Heart right ventricle (tissue), 16 donors: ENCODE measurements around the gene KRTAP10-6. TPM values are rescaled to one million over a fixed set of nuclear protein-coding genes. Genes with fewer than 3 reads are reported as not detected.

Experiments used
- ATAC-seq, 8 donors: fragments of 200-7000 bp; cut with Tn5 transposase; one replicate each; pipeline ENCODE4 v1.9.1; 2020; ENCODE audit warnings: mild to moderate bottlenecking in 8 of 8, moderate library complexity in 8 of 8, moderate number of reproducible peaks in 1 of 8
- DNase-seq, 2 donors: peaks; one replicate each; pipeline ENCODE4 v3.0.0-alpha.2; 2020
- H3K27ac ChIP-seq, 10 donors: fragments of 200-600 bp; sonication (generic) in 2 of 10; one replicate each; pipeline versions ENCODE4 v1.5.0 to v1.8.0; 2020 to 2022; ENCODE audit warnings: mild to moderate bottlenecking in 3 of 10
- H3K27me3 ChIP-seq, 7 donors: fragments of 200-600 bp; one replicate each; pipeline ENCODE4 v1.8.0; 2021 to 2022; ENCODE audit warnings: mild to moderate bottlenecking in 2 of 7
- H3K36me3 ChIP-seq, 9 donors: fragments of 200-600 bp; sonication (generic) in 1 of 9; one replicate each; pipeline versions ENCODE4 v1.5.0 to v1.8.0; 2020 to 2022; ENCODE audit warnings: mild to moderate bottlenecking in 2 of 9
- H3K4me1 ChIP-seq, 9 donors: fragments of 200-600 bp; sonication (generic) in 1 of 9; one replicate each; pipeline versions ENCODE4 v1.5.0 to v1.8.0; 2020 to 2022; ENCODE audit warnings: mild to moderate bottlenecking in 4 of 9
- H3K4me3 ChIP-seq, 10 donors: fragments of 200-600 bp; sonication (generic) in 2 of 10; one replicate each; pipeline versions ENCODE4 v1.5.0 to v1.8.0; 2020 to 2022; ENCODE audit warnings: mild to moderate bottlenecking in 7 of 10, moderate library complexity in 2 of 10
- H3K9me3 ChIP-seq, 11 donors: fragments of 200-600 bp in 10 of 11; sonication (generic) in 2 of 11; one replicate each; pipeline versions ENCODE4 v1.5.0 to v1.8.0; 2013 to 2022; ENCODE audit warnings: mild to moderate bottlenecking in 2 of 11, control low read depth in 1 of 11, moderate library complexity in 1 of 11
- CTCF ChIP-seq, 9 donors: fragments of 200-600 bp; sonication (generic) in 2 of 9; IDR thresholded peaks; one replicate each; pipeline versions ENCODE4 v1.5.0 to v1.8.0; 2021 to 2022; ENCODE audit warnings: antibody characterized with exemption in 9 of 9, mild to moderate bottlenecking in 5 of 9, moderate library complexity in 1 of 9
- WGBS, 2 donors: extraction: QIAGEN DNeasy Blood & Tissue Kit; methylation state at CpG; one replicate each; pipeline ENCODE4 v1.1.7; 2013; ENCODE audit warnings: inconsistent platforms in 1 of 2; 5-methylcytosine and 5-hydroxymethylcytosine counted together
- intact Hi-C, 10 donors: fragments of 100-400 bp; cut with DNase I; formaldehyde crosslinking; loops; one replicate each; pipeline versions ENCODE4 v1.11.1 to v1.14.2; 2022
- polyA plus RNA-seq, 2 donors: library from polyadenylated mRNA; stranded (reverse); fragments of 200-250 nt; gene quantifications; one replicate each; pipeline ENCODE4 v1.2.3, GENCODE V29; 2013
- total RNA-seq, 10 donors: library from RNA; stranded (reverse); fragmentation: NEBNext Ultra II Directional in 3 of 10; extraction: Animal tissue kit (Norgen Biotek cat#: 25700) in 3 of 10; gene quantifications; one replicate each; pipeline versions ENCODE4 v1.2.1 to v1.2.4, GENCODE V29; 2021 to 2023
- donor health status: Arrhythmogenic right ventricular cardiomyopathy.
- donor health status: ischemic (EF 13 %, LVEDD 7.1; RV severe dilation, severe dysfunction).
- donor health status: healthy with polysubstance abuse.
- donor health status: DM: no; HTN: yes; CAD: no.
- donor health status: DM: no; HTN: no; CAD: no.
- donor health status: ischemic (EF 25% LVEDD 6.9; RV normal size, moderate dysfunction).
- donor health status: ischemic (EF 25% LVEDD 5.7; RV mildly dilated, moderate dysfunction).
- donor health status: healthy.
- donor health status: DM: yes; HTN: yes; CAD: no.
- donor health status: Ischemic cardiomyopathy.
- donor health status: ischemic (EF 35%, LVEDD 5.7; RV mildly dilated, moderate dysfunction).
- donor health status: nonischemic (EF 11% LVEDD 7.7; RV severe dilation, severe dysfunction).
- donor health status: DM: yes; HTN: yes; CAD: no.
- donor health status: PGD.
- donor health status: ischemic (EF 29% LVEDD 5.4; RV normal size, mild dysfunction).
- donor health status: nonischemic (EF 23%, LVEDD 6.1; RV moderate dilation, normal function).

The KRTAP10-6 gene
- total and polyA plus RNA-seq, 12 donors: not detected

DNA sequence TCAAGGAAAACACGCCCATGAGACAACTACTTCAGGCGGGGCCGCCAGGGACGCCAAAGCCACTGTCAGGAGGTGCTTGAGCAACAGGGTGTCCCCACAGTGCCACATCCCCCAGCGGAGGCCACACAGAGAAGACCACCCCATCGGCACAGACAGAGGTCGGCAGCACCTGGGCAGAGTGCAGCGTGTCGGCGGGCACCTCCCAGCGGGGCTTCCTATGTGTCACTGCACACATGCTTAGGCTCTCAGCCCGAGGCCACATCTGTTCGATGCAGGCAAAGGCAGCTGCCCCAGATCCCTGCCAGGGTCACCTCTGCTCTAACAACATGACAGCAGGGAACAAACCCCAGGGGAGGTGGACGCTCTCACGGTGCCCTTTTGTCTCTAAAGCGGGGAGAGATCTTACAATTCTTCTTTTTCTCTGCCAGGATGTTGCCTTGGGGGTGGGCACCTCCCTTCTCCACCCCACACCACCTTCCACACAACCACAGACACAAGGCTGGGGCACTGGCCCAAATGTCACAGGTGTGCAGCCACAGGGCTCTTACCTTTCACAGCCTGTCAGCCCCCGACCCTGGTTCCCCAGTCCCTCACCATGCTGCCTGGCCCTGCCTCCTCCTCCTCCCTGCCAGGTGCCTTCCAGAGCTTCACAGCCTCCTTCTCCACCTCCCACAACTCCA lies 23.7 kb upstream of the KRTAP10-6 start:
- peaks cover 0 to 30% (median 0%) of the 10 kb centered on the region in 11 donors for H3K9me3 ChIP-seq
- TF ChIP-seq CTCF (IDR thresholded peaks at IDR 0.05): no peak
- H3K4me3 ChIP-seq: no peak overlapping the region
- H3K4me1 ChIP-seq: peaks cover 0 to 6% (median 0%) of the 10 kb centered on the region in 9 donors
- ATAC-seq (no peak), DNase-seq (no peak)
- intact Hi-C loops: loop anchor here in 1 of 10 donors (10.0 kb wide), 1 partner anchor 129 kb away; no protein-coding TSS in a partner anchor
- H3K27me3 ChIP-seq: peaks cover 0 to 35% (median 5%) of the 10 kb centered on the region in 7 donors
- 71 to 75% methylated on average over 17 of the region's 17 CpGs for WGBS, 2 donors
- H3K27ac ChIP-seq: no peak overlapping the region
- no peaks in the 10 kb centered on the region for H3K36me3 ChIP-seq

- Histone ChIP-seq H3K4me1 (peaks cover 0 to 6% (median 0%) of the 10 kb centered on the region in 9 donors), H3K36me3 (no peaks in the 10 kb centered on the region), H3K9me3 (peaks cover 0 to 30% (median 0%) of the 10 kb centered on the region in 11 donors), H3K4me3 (no peak overlapping the region), H3K27me3 (peaks cover 0 to 35% (median 5%) of the 10 kb centered on the region in 7 donors), H3K27ac (no peak overlapping the region)
- ATAC-seq (no peak), DNase-seq (no peak)
- no peak for TF ChIP-seq CTCF (IDR thresholded peaks at IDR 0.05)
- intact Hi-C loops: loop anchor here in 1 of 10 donors (10.0 kb wide), 1 partner anchor 129 kb away; no protein-coding TSS in a partner anchor
- WGBS, 2 donors: 62 to 79% methylated on average over 8 of the region's 8 CpGs
Measured at GRCh38 chr21:44615466-44615865, 23.2 kb upstream of the KRTAP10-6 start.

DNA sequence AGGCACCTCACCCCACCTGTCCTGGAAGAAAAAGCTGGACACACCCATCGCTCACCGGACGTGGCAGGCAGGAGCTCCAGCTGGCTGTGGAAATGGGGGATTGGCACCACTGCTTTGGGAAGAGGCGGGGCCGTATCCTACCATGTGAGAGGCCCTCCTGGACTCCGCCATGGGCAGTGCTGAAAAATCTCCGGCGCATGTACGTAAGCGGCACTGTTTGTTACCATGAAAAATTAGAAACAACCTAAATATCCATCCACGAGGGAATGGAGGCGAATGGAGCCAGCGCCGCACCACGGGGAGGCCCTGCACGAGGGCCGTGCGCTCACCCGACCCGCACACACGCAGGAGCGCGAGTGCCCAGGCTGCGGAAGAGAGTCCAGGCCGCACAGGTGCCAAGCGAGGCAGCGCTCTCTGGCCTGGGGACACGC lies 22.7 kb upstream of the KRTAP10-6 start:
- no peak overlapping the region for H3K27ac ChIP-seq
- TF ChIP-seq CTCF (IDR thresholded peaks at IDR 0.05): no peak
- peaks cover 0 to 35% (median 5%) of the 10 kb centered on the region in 7 donors for H3K27me3 ChIP-seq
- peaks cover 0 to 6% (median 0%) of the 10 kb centered on the region in 9 donors for H3K4me1 ChIP-seq
- peaks cover 0 to 30% (median 4%) of the 10 kb centered on the region in 11 donors for H3K9me3 ChIP-seq
- DNase-seq: no peak
- H3K4me3 ChIP-seq: no peak overlapping the region
- H3K36me3 ChIP-seq: no peaks in the 10 kb centered on the region
- 89 to 90% methylated on average over 28 of the region's 28 CpGs for WGBS, 2 donors
- ATAC-seq: no peak
- intact Hi-C loops: loop anchor here in 1 of 10 donors (10.0 kb wide), 1 partner anchor 130 kb away; no protein-coding TSS in a partner anchor

DNA sequence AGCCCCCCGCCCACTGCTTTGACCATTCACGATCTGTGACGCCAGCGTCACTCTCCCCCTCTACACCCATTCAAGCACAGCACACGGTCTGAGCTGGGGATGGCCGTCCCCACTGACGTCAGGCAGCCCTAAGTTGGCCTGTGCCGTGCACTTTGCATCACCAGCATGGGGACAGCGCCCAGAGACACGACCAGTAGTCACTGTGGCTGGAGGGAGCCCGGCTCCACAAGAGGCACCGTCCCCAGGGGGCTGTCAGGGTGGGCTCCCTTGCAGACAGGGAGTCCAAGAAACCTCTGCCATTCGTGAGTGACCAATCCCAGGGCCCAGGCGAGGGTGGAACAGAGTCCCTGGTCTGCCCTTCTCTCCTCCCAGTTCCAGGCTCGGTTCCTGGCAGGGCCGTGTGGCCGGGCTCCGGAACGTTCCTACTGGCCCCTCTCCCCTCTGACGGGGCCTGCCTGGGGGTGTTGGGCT lies 21.9 kb upstream of the KRTAP10-6 start:
- no peak overlapping the region for H3K4me3 ChIP-seq
- H3K4me1 ChIP-seq: peaks cover 0 to 6% (median 0%) of the 10 kb centered on the region in 9 donors
- H3K9me3 ChIP-seq: peaks cover 0 to 30% (median 11%) of the 10 kb centered on the region in 11 donors
- intact Hi-C loops: loop anchor here in 1 of 10 donors (10.0 kb wide), 1 partner anchor 131 kb away; no protein-coding TSS in a partner anchor
- H3K27me3 ChIP-seq: peaks cover 0 to 35% (median 5%) of the 10 kb centered on the region in 7 donors
- H3K27ac ChIP-seq: no peak overlapping the region
- DNase-seq (no peak), ATAC-seq (no peak)
- WGBS, 2 donors: 80 to 81% methylated on average over 20 of the region's 20 CpGs
- TF ChIP-seq CTCF (IDR thresholded peaks at IDR 0.05): no peak
- H3K36me3 ChIP-seq: no peaks in the 10 kb centered on the region
